GM23338 (cell line): Measurements from ENCODE around the gene PJA1. TPM values are rescaled to one million over a fixed set of nuclear protein-coding genes. Genes with fewer than 3 reads are reported as not detected.

Experiments used
- ATAC-seq: fragments of 200-7000 bp; cut with Tn5 transposase; 3 replicates; pipeline ENCODE4 v1.9.1; 2020
- DNase-seq: peaks from one replicate; pipeline ENCODE4 v3.0.0-alpha.2; 2015; ENCODE audit warnings: low spot score
- H2AFZ ChIP-seq: fragments of 200-600 bp; sonication (generic); 2 replicates; pipeline ENCODE4 v1.8.0; 2016; ENCODE audit warnings: antibody characterized with exemption, mild to moderate bottlenecking, moderate library complexity
- H3F3A ChIP-seq: fragments of 200-600 bp; sonication (generic); replicated peaks from 2 replicates; pipeline ENCODE4 v1.8.0; 2017; ENCODE audit warnings: antibody characterized with exemption, mixed run types, low read depth
- H3K27ac ChIP-seq: fragments of 200-600 bp; sonication (generic); 2 replicates; pipeline ENCODE4 v1.6.1; 2016; ENCODE audit warnings: low read depth
- H3K27me3 ChIP-seq: fragments of 200-600 bp; sonication (generic); 2 replicates; pipeline ENCODE4 v1.8.0; 2016; ENCODE audit warnings: mild to moderate bottlenecking, mixed run types, moderate library complexity; ENCODE audit not compliant: insufficient read depth
- H3K36me3 ChIP-seq: fragments of 200-600 bp; sonication (generic); 2 replicates; pipeline ENCODE4 v1.8.0; 2016; ENCODE audit warnings: mild to moderate bottlenecking; ENCODE audit not compliant: insufficient read depth
- H3K4me1 ChIP-seq: fragments of 200-600 bp; sonication (generic); 2 replicates; pipeline ENCODE4 v1.8.0; 2016; ENCODE audit warnings: mild to moderate bottlenecking, moderate library complexity; ENCODE audit not compliant: insufficient read depth
- H3K4me2 ChIP-seq: fragments of 200-600 bp; sonication (generic); 2 replicates; pipeline ENCODE4 v1.7.1; 2017; ENCODE audit warnings: mixed run types
- H3K4me3 ChIP-seq: fragments of 200-600 bp; sonication (generic); 2 replicates; pipeline ENCODE4 v1.6.1; 2016; ENCODE audit warnings: mixed run types
- H3K79me2 ChIP-seq: fragments of 200-600 bp; sonication (generic); replicated peaks from 2 replicates; pipeline ENCODE4 v1.8.0; 2017; ENCODE audit warnings: mild to moderate bottlenecking; ENCODE audit not compliant: insufficient read depth
- H3K9me2 ChIP-seq: fragments of 200-600 bp; sonication (generic); 2 replicates; pipeline ENCODE4 v1.8.0; 2017; ENCODE audit not compliant: insufficient read depth
- H4K20me1 ChIP-seq: fragments of 200-600 bp; sonication (generic); replicated peaks from 2 replicates; pipeline ENCODE4 v1.8.0; 2017; ENCODE audit warnings: mild to moderate bottlenecking; ENCODE audit not compliant: insufficient read depth
- H3K27ac Mint-ChIP-seq: 2 replicates; pipeline ENCODE4 v1.8.0; 2020; ENCODE audit warnings: inconsistent platforms, mild to moderate bottlenecking, moderate library complexity, mixed read lengths
- H3K27me3 Mint-ChIP-seq: 3 replicates; pipeline ENCODE4 v1.8.0; 2022; ENCODE audit warnings: low read depth, mild to moderate bottlenecking, moderate library complexity, mixed read lengths, inconsistent platforms; ENCODE audit not compliant: insufficient read depth, poor library complexity
- H3K36me3 Mint-ChIP-seq: 3 replicates; pipeline ENCODE4 v1.8.0; 2021; ENCODE audit warnings: low read depth, mild to moderate bottlenecking, inconsistent platforms, moderate library complexity, mixed read lengths
- H3K4me1 Mint-ChIP-seq: 3 replicates; pipeline ENCODE4 v1.8.0; 2020; ENCODE audit warnings: mild to moderate bottlenecking, inconsistent platforms, mixed read lengths
- H3K4me3 Mint-ChIP-seq: 3 replicates; pipeline ENCODE4 v1.8.0; 2021; ENCODE audit warnings: moderate library complexity, mild to moderate bottlenecking, inconsistent platforms, mixed read lengths
- H3K9me3 Mint-ChIP-seq: 3 replicates; pipeline ENCODE4 v1.8.0; 2020; ENCODE audit warnings: moderate library complexity, mild to moderate bottlenecking, inconsistent platforms, mixed read lengths
- CREB1 ChIP-seq: fragments of 250-450 bp; sonication (Bioruptor Pico); IDR thresholded peaks from 2 replicates; pipeline ENCODE4 v1.5.0; 2020; ENCODE audit warnings: low read depth, mild to moderate bottlenecking, moderate library complexity
- CTCF ChIP-seq, 2 experiments: fragments of 200-600 bp in 1 of 2; sonication (generic) in 1 of 2; conservative IDR thresholded peaks; 2 replicates each; pipeline versions ENCODE4 v1.5.1 to v1.6.1; 2016 to 2017; ENCODE audit warnings: antibody characterized with exemption in 2 of 2, low read depth in 2 of 2, mild to moderate bottlenecking in 2 of 2, moderate library complexity in 1 of 2
- ETS1 ChIP-seq: IDR thresholded peaks from 2 replicates; pipeline ENCODE4 v1.6.1; 2016; ENCODE audit warnings: antibody characterized with exemption
- EZH2phosphoT487 ChIP-seq: fragments of 200-600 bp; sonication (generic); IDR thresholded peaks from one replicate; pipeline ENCODE4 v1.8.1; 2018; ENCODE audit warnings: antibody characterized with exemption; ENCODE audit not compliant: unreplicated experiment
- JUNB ChIP-seq: IDR thresholded peaks from one replicate; pipeline ENCODE4 v1.6.1; 2016; ENCODE audit warnings: antibody characterized with exemption; ENCODE audit not compliant: unreplicated experiment
- POLR2AphosphoS5 ChIP-seq: IDR thresholded peaks from 2 replicates; pipeline ENCODE4 v1.6.1; 2016; ENCODE audit warnings: antibody characterized with exemption, low read depth
- REST ChIP-seq: IDR thresholded peaks from one replicate; pipeline ENCODE4 v1.6.1; 2018; ENCODE audit warnings: antibody characterized with exemption; ENCODE audit not compliant: unreplicated experiment
- ZNF114 ChIP-seq: fragments of 250-450 bp; sonication (Bioruptor Pico); IDR thresholded peaks from 2 replicates; pipeline ENCODE4 v1.5.0; 2020; ENCODE audit warnings: mild to moderate bottlenecking, moderate library complexity
- ZNF331 ChIP-seq: fragments of 250-450 bp; sonication (Bioruptor Pico); IDR thresholded peaks from 2 replicates; pipeline ENCODE4 v1.5.0; 2020; ENCODE audit warnings: low read depth, mild to moderate bottlenecking, moderate library complexity
- ZNF462 ChIP-seq: fragments of 250-450 bp; sonication (Bioruptor Pico); IDR thresholded peaks from 2 replicates; pipeline ENCODE4 v1.5.0; 2020; ENCODE audit warnings: mild to moderate bottlenecking, moderate library complexity
- polyA plus RNA-seq: library from polyadenylated mRNA; unstranded; fragments of >200 nt; fragmentation: Nextera tagmentation; extraction: Ambion mirVana; gene quantifications from 2 replicates; pipeline ENCODE4 v1.2.1, GENCODE V29; 2016
- total RNA-seq: library from RNA; depleted of rRNA; stranded (reverse); fragments of >200 nt; shearing (Covaris generic); gene quantifications from 2 replicates; pipeline ENCODE4 v1.2.3, GENCODE V29; 2014

PJA1 gene
- total and polyA plus RNA-seq, 2 experiments from 2014 or later: 25.2 to 31.3 TPM

GRCh38 chrX:69186651-69187050 is 21.4 kb upstream of the PJA1 start:
- TF ChIP-seq JUNB: no peak
- no peak for TF ChIP-seq CTCF (conservative IDR thresholded peaks at IDR 0.05; ENCODE audit: low read depth in 2 of 2)
- no peak for TF ChIP-seq ZNF331 (CRISPR knock-in tag)
- TF ChIP-seq POLR2AphosphoS5: no peak
- no peak for TF ChIP-seq REST
- H3K9me3 Mint-ChIP-seq: no peaks in the 10 kb centered on the region
- H3K27me3 Mint-ChIP-seq: peaks cover 5% of the 10 kb centered on the region
- ATAC-seq (no peak), DNase-seq (no peak)
- Histone ChIP-seq H3F3A (no peaks in the 10 kb centered on the region), H3K4me2 (no peak overlapping the region), H4K20me1 (no peaks in the 10 kb centered on the region), H2AFZ (no peak overlapping the region), H3K4me1 (no peaks in the 10 kb centered on the region), H3K27me3 (no peaks in the 10 kb centered on the region), H3K79me2 (no peaks in the 10 kb centered on the region), H3K4me3 (no peak overlapping the region), H3K36me3 (no peaks in the 10 kb centered on the region), H3K27ac (no peak overlapping the region), H3K9me2 (no peaks in the 10 kb centered on the region)
- H3K4me1 Mint-ChIP-seq: peaks cover 8% of the 10 kb centered on the region
- H3K27ac Mint-ChIP-seq: no peak overlapping the region
- no peak overlapping the region for H3K4me3 Mint-ChIP-seq
- H3K36me3 Mint-ChIP-seq: no peaks in the 10 kb centered on the region

GRCh38 chrX:69185886-69186285 is 20.6 kb upstream of the PJA1 start:
- H3K4me1 ChIP-seq: no peaks in the 10 kb centered on the region
- no peak overlapping the region for H3K4me2 ChIP-seq
- DNase-seq: no peak
- no peaks in the 10 kb centered on the region for H3K36me3 ChIP-seq
- H3F3A ChIP-seq: no peaks in the 10 kb centered on the region
- Mint-ChIP-seq H3K4me3 (no peak overlapping the region), H3K4me1 (peaks cover 14% of the 10 kb centered on the region), H3K27ac (no peak overlapping the region), H3K9me3 (no peaks in the 10 kb centered on the region), H3K36me3 (no peaks in the 10 kb centered on the region), H3K27me3 (peaks cover 8% of the 10 kb centered on the region)
- TF ChIP-seq CREB1 (CRISPR knock-in tag) (no peak), EZH2phosphoT487 (no peak), ZNF331 (CRISPR knock-in tag) (no peak), ETS1 (no peak), ZNF114 (no peak), ZNF462 (no peak)
- H2AFZ ChIP-seq: no peak overlapping the region
- H3K9me2 ChIP-seq: no peaks in the 10 kb centered on the region
- H3K4me3 ChIP-seq: no peak overlapping the region
- no peaks in the 10 kb centered on the region for H3K27me3 ChIP-seq
- H4K20me1 ChIP-seq: no peaks in the 10 kb centered on the region
- H3K79me2 ChIP-seq: no peaks in the 10 kb centered on the region
- no peak overlapping the region for H3K27ac ChIP-seq
- ATAC-seq: no peak
